GM08714 (cell line): ENCODE results near the gene TMEM232.
"Not testable (repeated sequence)": the region's sequence is repeated elsewhere in the genome, so short reads cannot be mapped to it uniquely, and the experiment has no call there.

Experiments used
- H3K4me3 ChIP-seq: fragments of 200-500 bp; sonication (Bioruptor generic); 2 replicates; pipeline ENCODE4 v1.5.1; 2014; ENCODE audit warnings: mild to moderate bottlenecking, low read length, inconsistent platforms
- ZNF274 ChIP-seq: IDR thresholded peaks from 2 replicates; pipeline ENCODE4 v1.6.1; 2012; ENCODE audit warnings: mild to moderate bottlenecking, low read depth, low read length

The TMEM232 gene

DNA sequence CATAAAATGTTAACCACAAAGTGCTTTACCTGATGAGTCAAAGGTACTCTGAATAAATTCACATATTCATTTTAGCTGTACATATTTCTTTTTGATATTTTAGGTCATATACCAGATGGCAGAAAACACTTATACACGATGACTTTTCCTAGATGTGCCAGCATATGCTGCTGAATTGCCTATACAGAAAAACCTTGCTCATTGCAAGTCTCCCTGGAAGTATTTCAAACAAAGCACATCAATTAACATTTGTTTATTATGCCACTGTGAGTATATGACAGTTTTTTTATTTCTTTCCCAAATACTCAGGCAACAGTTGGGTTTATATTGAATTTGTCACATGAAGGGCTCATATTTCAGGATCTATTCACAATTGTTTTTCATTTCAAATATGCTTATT, 180.8 kb downstream of the TMEM232 start:
- no peak overlapping the region for H3K4me3 ChIP-seq
- no peak for TF ChIP-seq ZNF274

DNA sequence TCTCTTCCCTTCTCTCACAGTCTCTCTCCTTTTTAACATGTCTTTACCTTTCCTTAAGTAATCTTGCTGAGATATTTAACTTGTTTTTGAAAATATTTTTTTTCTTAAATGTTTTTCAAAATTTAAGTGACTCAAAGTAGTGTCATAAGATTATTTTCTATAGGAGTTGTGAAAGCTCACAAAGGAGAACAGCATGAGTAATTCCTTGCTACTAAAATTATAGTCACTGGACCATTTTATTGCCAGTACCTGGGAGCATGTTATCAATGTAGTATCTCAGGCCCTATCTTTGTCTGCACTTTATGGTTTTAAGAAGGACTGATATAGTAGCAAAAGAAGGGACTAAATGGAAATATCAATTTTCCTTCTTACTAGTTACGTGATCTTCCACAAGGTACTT, 181.9 kb downstream of the TMEM232 start:
- no peak for TF ChIP-seq ZNF274

DNA sequence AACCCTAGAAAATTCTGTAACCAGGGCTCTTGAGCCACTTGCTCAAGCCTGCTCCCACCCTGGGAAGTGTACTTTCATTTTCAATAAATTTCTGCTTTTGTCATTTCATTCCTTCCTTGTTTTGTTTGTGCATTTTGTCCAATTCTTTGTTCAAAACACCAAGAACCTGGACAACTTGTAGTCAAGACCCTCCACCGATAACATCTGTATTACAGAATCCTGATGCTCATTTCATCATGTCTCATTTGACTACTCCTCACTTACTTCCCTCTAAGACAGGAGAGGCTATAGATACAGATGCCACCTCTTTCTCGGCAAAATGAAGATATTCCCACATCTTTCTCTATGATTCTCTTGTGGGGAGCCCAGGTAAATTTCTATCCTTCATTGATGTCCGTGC, 183.5 kb downstream of the TMEM232 start:
- no peak overlapping the region for H3K4me3 ChIP-seq
- no peak for TF ChIP-seq ZNF274

More for the DNA sequence above, 181.9 kb downstream of the TMEM232 start:
- no peak overlapping the region for H3K4me3 ChIP-seq

DNA sequence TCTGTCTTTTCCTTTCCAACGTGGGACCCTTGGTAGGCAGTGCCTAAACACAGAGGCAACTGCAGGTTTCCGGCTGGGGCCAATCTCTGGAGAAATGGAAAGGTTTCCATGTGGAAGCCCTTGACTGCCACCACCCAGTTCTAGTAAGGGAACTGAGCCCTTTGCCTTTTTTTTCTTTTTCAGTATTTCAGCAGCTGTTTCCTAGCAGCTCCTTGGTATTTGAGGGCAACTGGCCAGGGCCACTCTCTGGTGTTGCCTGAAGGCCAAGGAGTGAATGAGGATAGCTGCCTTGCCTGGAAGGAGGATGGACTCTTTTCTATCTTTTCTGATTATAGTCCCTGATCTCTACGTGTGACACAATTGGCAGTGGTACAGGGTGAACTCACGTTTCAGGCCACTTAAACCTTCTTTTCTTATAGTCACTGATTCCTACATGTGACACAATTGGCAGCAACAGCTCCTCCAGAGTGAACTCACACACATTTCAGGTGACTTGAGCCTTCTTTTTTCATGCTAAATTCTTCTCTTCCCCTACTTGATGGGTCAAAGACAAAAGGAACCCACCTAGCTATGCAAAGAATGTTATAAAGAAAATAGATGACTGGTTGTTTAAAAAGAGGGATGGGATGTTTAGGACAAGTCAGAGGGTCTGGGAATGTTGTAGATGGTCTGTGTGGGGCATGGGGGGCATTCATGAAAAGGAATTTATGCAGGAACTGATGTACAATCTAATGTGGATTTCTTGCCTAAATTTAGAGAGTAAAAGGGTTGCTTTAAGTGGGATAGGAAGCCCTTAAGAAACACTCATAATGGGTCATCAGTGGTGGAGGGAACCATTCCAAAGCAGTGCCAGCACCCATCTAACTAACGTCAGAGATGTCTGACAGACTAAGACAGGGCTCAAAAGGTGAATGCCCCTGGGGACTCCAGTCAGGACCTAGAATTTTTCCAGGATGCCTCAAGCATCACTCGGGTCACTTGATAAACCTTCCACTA, 190.1 kb downstream of the TMEM232 start:
- no peak overlapping the region for H3K4me3 ChIP-seq
- no peak for TF ChIP-seq ZNF274

DNA sequence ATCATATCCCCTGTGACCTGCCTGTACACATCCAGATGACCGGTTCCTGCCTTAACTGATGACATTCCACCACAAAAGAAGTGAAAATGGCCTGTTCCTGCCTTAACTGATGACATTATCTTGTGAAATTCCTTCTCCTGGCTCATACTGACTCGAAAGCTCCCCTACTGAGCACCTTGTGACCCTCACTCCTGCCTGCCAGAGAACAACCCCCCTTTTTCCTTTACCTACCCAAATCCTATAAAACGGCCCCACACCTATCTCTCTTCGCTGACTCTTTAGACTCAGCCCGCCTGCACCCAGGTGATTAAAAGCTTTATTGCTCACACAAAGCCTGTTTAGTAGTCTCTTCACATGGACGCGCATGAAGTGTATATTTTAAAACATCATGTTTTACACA, 191.3 kb downstream of the TMEM232 start:
- H3K4me3 ChIP-seq, result not testable (repeated sequence)

DNA sequence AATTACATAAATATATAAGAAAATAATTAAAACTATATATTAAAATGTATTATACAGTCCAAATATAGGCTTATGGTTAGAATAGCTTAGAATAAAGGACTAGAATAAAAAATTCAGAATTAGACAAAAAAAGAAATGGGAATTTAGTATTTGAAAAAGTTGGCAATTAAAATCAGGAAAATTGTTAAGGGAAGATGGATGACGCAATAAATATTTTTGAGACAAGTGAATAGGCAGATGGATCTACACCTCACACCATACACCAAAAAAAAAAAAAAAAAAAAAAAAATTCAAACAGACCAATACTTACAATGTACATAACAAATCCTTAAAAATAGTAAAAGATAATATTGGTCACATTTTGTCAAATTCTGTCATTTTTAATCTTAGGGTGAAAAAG, 200.7 kb downstream of the TMEM232 start:
- TF ChIP-seq ZNF274, result no peak
- H3K4me3 ChIP-seq, result no peak overlapping the region

DNA sequence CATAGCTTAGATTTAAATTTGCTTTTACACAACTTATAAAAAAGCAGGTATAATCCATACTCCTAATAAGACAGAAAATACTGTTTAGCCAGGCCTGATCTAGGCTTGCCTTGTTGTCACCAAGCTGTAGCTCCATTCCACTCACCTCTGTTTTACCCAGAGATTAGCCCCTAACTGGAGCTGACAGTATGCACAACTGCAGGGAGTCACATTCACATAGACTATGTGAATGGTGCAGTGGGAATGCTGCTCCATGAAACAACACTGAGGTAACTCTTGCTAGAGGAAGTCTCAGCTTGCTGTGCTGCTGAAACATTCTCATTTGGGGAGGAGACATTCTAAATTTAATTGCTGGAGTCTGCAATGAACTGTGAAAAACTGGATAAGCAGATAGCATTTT, 209.1 kb downstream of the TMEM232 start:
- TF ChIP-seq ZNF274, result no peak
- no peak overlapping the region for H3K4me3 ChIP-seq

DNA sequence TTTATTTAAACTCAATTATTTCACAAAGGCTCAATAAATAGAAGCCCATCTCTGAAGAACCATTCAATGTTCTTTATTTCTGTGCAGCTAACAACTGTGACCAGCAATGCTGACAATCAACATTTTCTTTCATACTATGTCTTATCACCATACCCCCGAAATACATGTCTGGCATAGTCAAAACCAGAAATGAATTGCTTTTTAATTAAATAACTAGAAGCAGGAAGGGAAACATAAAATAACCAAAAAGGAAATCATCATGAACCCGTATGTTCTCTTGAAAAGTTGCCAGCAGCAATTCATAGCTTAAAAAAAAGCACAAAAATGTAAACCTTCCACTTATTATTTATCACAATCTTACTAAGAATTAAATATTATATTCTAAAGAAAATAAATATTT, 212.4 kb downstream of the TMEM232 start:
- no peak for TF ChIP-seq ZNF274
- H3K4me3 ChIP-seq, result no peak overlapping the region

DNA sequence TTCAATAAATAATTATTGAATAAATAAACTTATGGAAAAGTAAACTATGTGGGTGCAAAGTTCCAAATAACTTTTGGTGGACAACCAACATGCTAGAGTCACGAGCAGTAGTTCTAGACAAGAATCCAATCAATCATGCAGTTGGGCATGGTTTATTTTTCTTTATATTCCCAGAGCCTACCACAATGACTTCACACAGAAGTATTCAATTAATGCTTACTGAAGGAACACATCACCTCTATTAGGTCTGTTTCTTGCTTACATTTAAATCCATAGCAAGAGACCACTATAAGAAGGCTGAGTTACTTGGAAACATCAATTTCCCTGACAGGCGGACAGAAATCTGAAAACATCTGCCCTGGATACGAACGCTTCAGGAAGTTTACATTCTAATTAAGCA, 214.2 kb downstream of the TMEM232 start:
- no peak overlapping the region for H3K4me3 ChIP-seq
- TF ChIP-seq ZNF274, result no peak

DNA sequence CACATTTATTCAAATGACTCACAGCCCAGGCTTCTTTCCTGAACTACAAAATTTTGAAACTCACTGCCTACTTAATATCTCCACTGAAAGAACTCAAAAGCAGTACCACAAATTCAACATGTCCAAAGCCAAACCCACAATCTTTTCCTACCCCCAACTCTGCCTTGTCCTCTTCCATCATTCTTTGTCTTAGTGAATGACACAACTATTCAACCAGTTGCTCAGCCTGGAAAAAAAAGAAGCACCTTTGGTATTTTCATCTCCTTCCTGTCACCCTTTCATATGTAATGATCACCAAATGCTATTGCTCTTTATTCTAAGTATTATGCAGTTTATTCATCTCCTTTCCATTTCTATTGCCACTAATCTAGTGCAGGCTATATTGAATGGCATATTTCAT, 216.3 kb downstream of the TMEM232 start:
- H3K4me3 ChIP-seq, result no peak overlapping the region
- TF ChIP-seq ZNF274, result no peak

DNA sequence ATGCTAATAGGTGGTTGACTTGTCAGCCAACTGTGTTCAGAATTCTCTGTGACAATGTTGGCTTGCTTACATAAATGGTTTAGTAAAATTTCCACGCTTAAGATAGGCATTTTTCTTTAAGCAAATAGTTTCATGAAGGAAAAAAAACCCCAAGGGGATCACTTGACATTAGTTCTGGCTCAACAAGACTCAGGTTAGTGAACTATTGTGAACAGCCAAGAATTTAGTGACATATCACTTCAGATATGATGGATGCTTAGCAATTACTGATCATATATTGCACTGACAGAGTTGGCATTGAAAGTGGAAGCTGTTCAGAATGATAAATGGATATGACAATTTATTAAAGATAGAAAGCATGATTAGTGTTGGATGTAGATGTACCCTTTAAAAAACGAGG, 218.5 kb downstream of the TMEM232 start:
- no peak for TF ChIP-seq ZNF274
- H3K4me3 ChIP-seq, result no peak overlapping the region

DNA sequence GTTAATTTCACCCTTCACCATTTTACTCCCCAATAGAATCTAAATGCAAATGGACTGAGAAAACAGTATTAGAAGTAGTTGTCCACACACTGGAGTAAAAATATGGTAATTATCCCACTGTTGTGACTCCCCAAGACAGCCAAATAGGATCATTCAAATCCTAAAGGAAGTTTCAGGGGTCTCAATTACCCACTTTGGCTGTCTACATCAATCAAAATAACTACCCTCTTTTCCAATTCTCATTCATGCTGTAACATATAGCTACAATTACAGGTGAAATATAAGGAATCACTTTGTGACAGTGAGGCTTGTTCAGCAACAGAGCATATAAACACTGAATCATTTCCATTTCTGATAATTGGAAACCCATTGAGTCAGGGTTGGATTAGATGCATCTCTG, 220.1 kb downstream of the TMEM232 start:
- TF ChIP-seq ZNF274, result no peak
- H3K4me3 ChIP-seq, result no peak overlapping the region

DNA sequence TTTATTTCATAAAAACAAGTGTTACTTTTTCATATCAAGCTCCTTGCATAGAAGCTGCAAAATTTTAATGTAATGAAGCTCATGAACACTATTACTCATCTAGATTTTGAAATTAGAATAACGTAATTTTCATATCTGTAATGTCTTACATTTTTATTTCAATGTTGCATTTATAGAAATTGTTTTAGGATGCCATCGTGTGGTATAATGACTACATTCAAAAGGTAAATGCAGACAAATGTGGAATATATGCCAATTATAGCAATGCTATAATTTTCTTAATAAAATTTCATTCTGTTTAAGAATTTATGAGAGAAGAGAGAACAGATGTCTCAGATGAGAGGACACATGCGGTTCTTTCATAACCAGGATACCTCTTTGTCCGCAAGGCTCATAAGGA, 230.2 kb downstream of the TMEM232 start:
- TF ChIP-seq ZNF274, result no peak
- H3K4me3 ChIP-seq, result no peak overlapping the region

DNA sequence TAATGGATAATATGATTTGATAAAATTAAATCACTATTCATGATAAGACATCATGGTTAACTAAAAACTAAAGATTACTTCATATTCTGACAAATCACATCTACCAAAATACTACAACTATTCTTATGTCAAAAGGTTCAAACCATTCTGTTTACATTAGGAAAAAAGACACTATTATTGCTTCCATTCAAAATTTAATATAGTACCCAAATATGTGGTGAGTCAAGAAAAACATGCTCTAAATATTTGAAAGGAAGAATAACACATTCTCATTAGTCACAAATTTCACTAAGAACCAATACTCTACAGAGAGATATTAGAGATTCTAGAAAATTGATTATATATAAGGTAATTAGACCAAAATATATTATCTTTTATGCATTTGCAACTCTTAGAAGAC, 234.0 kb downstream of the TMEM232 start:
- H3K4me3 ChIP-seq, result no peak overlapping the region
- TF ChIP-seq ZNF274, result no peak

DNA sequence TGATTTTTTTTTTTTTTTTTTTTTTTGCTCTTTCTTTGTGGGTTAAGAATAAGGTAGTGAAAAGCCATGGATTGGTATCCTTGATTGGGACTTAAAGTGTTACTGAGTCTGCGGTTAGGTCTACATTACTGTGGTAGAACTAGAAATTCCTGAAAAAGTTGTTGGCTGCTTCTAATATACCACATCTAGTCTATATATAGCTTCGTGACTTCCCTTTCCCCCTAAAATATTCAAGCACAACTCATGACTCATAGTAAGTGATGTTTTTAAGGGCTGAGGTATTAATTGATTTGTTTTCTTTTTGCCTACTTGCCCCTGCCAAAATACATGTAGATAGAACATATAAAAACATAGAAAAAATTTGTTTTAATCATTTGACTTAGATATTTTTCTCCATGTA, 247.6 kb downstream of the TMEM232 start:
- TF ChIP-seq ZNF274, result no peak
- no peak overlapping the region for H3K4me3 ChIP-seq

DNA sequence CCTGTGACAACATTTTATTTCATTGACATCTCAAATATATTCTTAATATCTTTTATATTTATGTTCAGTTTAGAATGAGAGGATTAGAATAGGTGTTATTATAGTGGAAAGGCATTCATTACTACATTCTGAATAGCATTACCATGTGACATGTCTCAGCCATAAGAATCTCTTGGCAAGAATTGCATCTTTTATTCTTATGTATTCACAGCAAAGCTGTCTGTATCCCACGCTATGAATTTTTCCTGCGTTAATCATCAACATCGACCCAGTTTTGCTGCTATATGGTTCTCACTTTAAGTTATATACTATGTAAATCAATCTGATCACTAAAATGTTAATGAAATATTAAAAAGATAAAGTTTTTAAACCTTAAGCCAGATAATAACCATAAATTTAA, 248.6 kb downstream of the TMEM232 start:
- H3K4me3 ChIP-seq, result no peak overlapping the region
- no peak for TF ChIP-seq ZNF274
